GM12892 (cell line): ENCODE results near the gene GSTA4.

Experiments
- DNase-seq: peaks from one replicate; pipeline ENCODE4 v3.0.0; 2011; ENCODE audit not compliant: insufficient read length
- FAIRE-seq: peaks from 2 replicates; lab custom pipeline; 2011; peaks lifted over from hg19 to GRCh38; lab: Jason Lieb, UNC
- POLR2A ChIP-seq: IDR thresholded peaks from 2 replicates; pipeline ENCODE4 v1.6.1; 2011; ENCODE audit warnings: low read depth, low read length, control low read depth
- POLR2AphosphoS5 ChIP-seq: IDR thresholded peaks from 2 replicates; pipeline ENCODE4 v1.6.1; 2011; ENCODE audit warnings: low read depth, low read length, control low read depth
- TAF1 ChIP-seq: IDR thresholded peaks from 2 replicates; pipeline ENCODE4 v1.6.1; 2011; ENCODE audit warnings: low read depth, mild to moderate bottlenecking, control low read depth, low read length, borderline replicate concordance

GSTA4 gene

GRCh38 chr6:52985228-52985627 lies 9.9 kb downstream of the GSTA4 start:
- TF ChIP-seq POLR2A: no peak
- TF ChIP-seq TAF1: no peak
- no peak for TF ChIP-seq POLR2AphosphoS5
- no peak for FAIRE-seq
- DNase-seq: no peak

- TF ChIP-seq POLR2A (no peak), POLR2AphosphoS5 (no peak), TAF1 (no peak)
- FAIRE-seq: peak; percentile 63
- no peak for DNase-seq
Measured at GRCh38 chr6:52984247-52984646, 10.8 kb downstream of the GSTA4 start.

GRCh38 chr6:52983159-52983848 lies 11.8 kb downstream of the GSTA4 start:
- DNase-seq (no peak), FAIRE-seq (no peak)
- TF ChIP-seq TAF1 (no peak), POLR2A (no peak), POLR2AphosphoS5 (no peak)

GRCh38 chr6:52982680-52983079 lies 12.4 kb downstream of the GSTA4 start:
- TF ChIP-seq POLR2AphosphoS5: no peak
- TF ChIP-seq POLR2A: no peak
- no peak for TF ChIP-seq TAF1
- no peak for FAIRE-seq
- no peak for DNase-seq

GRCh38 chr6:52981222-52981900 lies 13.7 kb downstream of the GSTA4 start:
- no peak for DNase-seq
- no peak for FAIRE-seq
- TF ChIP-seq POLR2A (no peak), POLR2AphosphoS5 (no peak), TAF1 (no peak)

GRCh38 chr6:52976591-52977035 lies 18.5 kb downstream of the GSTA4 start:
- no peak for TF ChIP-seq TAF1
- no peak for TF ChIP-seq POLR2A
- TF ChIP-seq POLR2AphosphoS5: no peak
- DNase-seq: no peak
- FAIRE-seq: peak; percentile 79

- no peak for DNase-seq
- TF ChIP-seq TAF1: no peak
- TF ChIP-seq POLR2AphosphoS5: no peak
- TF ChIP-seq POLR2A: no peak
- FAIRE-seq: no peak
Measured at GRCh38 chr6:52976149-52976548, 18.9 kb downstream of the GSTA4 start.

GRCh38 chr6:52975580-52975979 lies 19.5 kb downstream of the GSTA4 start:
- TF ChIP-seq TAF1: no peak
- TF ChIP-seq POLR2AphosphoS5: no peak
- DNase-seq (no peak), FAIRE-seq (no peak)

- FAIRE-seq: no peak
- DNase-seq: no peak
- TF ChIP-seq POLR2A (no peak), POLR2AphosphoS5 (no peak), TAF1 (no peak)
Measured at GRCh38 chr6:52972989-52973388, 22.1 kb downstream of the GSTA4 start.

- FAIRE-seq: no peak
- TF ChIP-seq POLR2A (no peak), POLR2AphosphoS5 (no peak), TAF1 (no peak)
- DNase-seq: no peak
Measured at GRCh38 chr6:52969359-52969758, 25.7 kb downstream of the GSTA4 start.

GRCh38 chr6:52966101-52966500 lies 29.0 kb downstream of the GSTA4 start:
- DNase-seq (no peak), FAIRE-seq (no peak)
- TF ChIP-seq POLR2AphosphoS5: no peak

GRCh38 chr6:52965380-52965779 lies 29.7 kb downstream of the GSTA4 start:
- TF ChIP-seq POLR2A: no peak
- TF ChIP-seq TAF1: no peak
- no peak for TF ChIP-seq POLR2AphosphoS5
- DNase-seq: no peak
- no peak for FAIRE-seq
